ENCODE measurements around the gene PPP1R3E. TPM values are rescaled to one million over a fixed set of nuclear protein-coding genes. Genes with fewer than 3 reads are reported as not detected.

Gene PPP1R3E
- total and polyA plus RNA-seq, 2 of the 13 experiments (the other 11 are each of a cell fraction or from before 2014, with no cell fraction given) = 16.5 to 26.5 TPM

GRCh38 chr14:23286020-23286901 is 16.4 kb downstream of the PPP1R3E start, which contains the start of gene HOMEZ (continued):
- TF ChIP-seq KLF15 (CRISPR knock-in tag; IDR thresholded peaks at IDR 0.05; ENCODE audit: borderline replicate concordance) (peak; percentile 95), SKI (IDR thresholded peaks at IDR 0.05; ENCODE audit: partially characterized antibody) (peak; percentile 68), FOXC1 (CRISPR knock-in tag; IDR thresholded peaks at IDR 0.05; ENCODE audit: borderline replicate concordance) (peak; percentile 91; the same call in 1 of the 2 replicates), ZC3H13 (CRISPR knock-in tag; IDR thresholded peaks at IDR 0.05) (0 out of 2 replicates have a peak, but pooled peaks have one; percentile 23), MED1 (CRISPR knock-in tag; IDR thresholded peaks at IDR 0.05) (peak; percentile 62), MLX (CRISPR knock-in tag; IDR thresholded peaks at IDR 0.05) (peak; percentile 50; the same call in 1 of the 2 replicates), ZBTB8A (CRISPR knock-in tag; IDR thresholded peaks at IDR 0.05; ENCODE audit: borderline replicate concordance, low read depth) (no peak), ARNTL (CRISPR knock-in tag; IDR thresholded peaks at IDR 0.05) (peak; percentile 83), KAT8 (CRISPR knock-in tag; IDR thresholded peaks at IDR 0.05) (peak; percentile 76), LCORL (IDR thresholded peaks at IDR 0.05) (no peak), LCORL (CRISPR knock-in tag; IDR thresholded peaks at IDR 0.05) (peak; percentile 96), DDIT3 (CRISPR knock-in tag; IDR thresholded peaks at IDR 0.05) (peak; percentile 77; the same call in 1 of the 2 replicates), MIXL1 (CRISPR knock-in tag; IDR thresholded peaks at IDR 0.05) (peak; percentile 70; the same call in 1 of the 2 replicates), GABPB1 (CRISPR knock-in tag; IDR thresholded peaks at IDR 0.05) (peak; percentile 92), MAFK (conservative IDR thresholded peaks at IDR 0.05 in 1 of 2, IDR thresholded peaks at IDR 0.05 in 1 of 2; ENCODE audit: low read length in 2 of 2) (no peak), ZNF296 (CRISPR knock-in tag; conservative IDR thresholded peaks at IDR 0.05) (no peak; the same call in 1 of the 2 replicates), MTF2 (CRISPR knock-in tag; IDR thresholded peaks at IDR 0.05; ENCODE audit: borderline replicate concordance) (peak; percentile 71; the same call in 1 of the 2 replicates), ZFP90 (CRISPR knock-in tag; IDR thresholded peaks at IDR 0.05; ENCODE audit: borderline replicate concordance) (peak; percentile 91), ETS1 (CRISPR knock-in tag; IDR thresholded peaks at IDR 0.05) (no peak), ZBTB7A (CRISPR knock-in tag; IDR thresholded peaks at IDR 0.05) (no peak), PBX2 (CRISPR knock-in tag; IDR thresholded peaks at IDR 0.05) (peak; percentile 40; the same call in 1 of the 2 replicates), ZBTB37 (CRISPR knock-in tag; IDR thresholded peaks at IDR 0.05) (peak; percentile 88), GABPA (IDR thresholded peaks at IDR 0.05; ENCODE audit: low read depth, low read length) (no peak), GABPA (CRISPR knock-in tag; IDR thresholded peaks at IDR 0.05; ENCODE audit: low read depth) (no peak), RARG (CRISPR knock-in tag; IDR thresholded peaks at IDR 0.05; ENCODE audit: low read depth) (peak; percentile 92; the same call in 1 of the 2 replicates), ZNF136 (CRISPR knock-in tag; IDR thresholded peaks at IDR 0.05; ENCODE audit: low read depth) (peak; percentile 81)
